H1 (cell line): ENCODE measurements around the gene DPT. TPM values are rescaled to one million over a fixed set of nuclear protein-coding genes. Genes with fewer than 3 reads are reported as not detected.

Source experiments
- CHD7 ChIP-seq: fragments of 300-600 bp; sonication (generic); IDR thresholded peaks from 2 replicates; pipeline ENCODE4 v1.7.1; 2012; ENCODE audit warnings: low read length, moderate library complexity, mild to moderate bottlenecking, inconsistent platforms; ENCODE audit not compliant: insufficient replicate concordance
- CTBP2 ChIP-seq: IDR thresholded peaks from 2 replicates; pipeline ENCODE4 v1.7.0; 2011; ENCODE audit warnings: borderline replicate concordance, mild to moderate bottlenecking, moderate library complexity, mixed read lengths, low read length; ENCODE audit not compliant: insufficient read depth, insufficient read length
- polyA plus RNA-seq, 7 experiments: library from polyadenylated mRNA; depleted of rRNA in 3 of 7; stranded (reverse) in 5 of 7; unstranded in 2 of 7; fragments of >200 nt in 5 of 7; fragments of 200-250 nt in 2 of 7; gene quantifications; 1 replicate in 5 of 7; 2 replicates in 1 of 7; 4 replicates in 1 of 7; pipeline versions ENCODE4 v1.2.1 to v1.2.3, GENCODE V29; 2011 to 2013; ENCODE audit warnings: missing spikeins in 2 of 7, mixed read lengths in 2 of 7
- total RNA-seq: library from RNA; stranded (reverse); fragmentation: NEBNext Ultra II Directional; extraction: Animal tissue kit (Norgen Biotek cat#: 25700); gene quantifications from 2 replicates; pipeline ENCODE4 v1.2.1, GENCODE V29; 2021

DPT gene
- total and polyA plus RNA-seq, 2 of the 8 experiments (the other 6 are each of a cell fraction or from before 2014, with no cell fraction given) = not detected

- no peak for TF ChIP-seq CHD7
- no peak for TF ChIP-seq CTBP2
Observed at GRCh38 chr1:168671782-168672181, 57.2 kb downstream of the DPT start (continued).
